Measurements from ENCODE around the gene ELL. TPM values are rescaled to one million over a fixed set of nuclear protein-coding genes. Genes with fewer than 3 reads are reported as not detected.

The ELL gene
- total RNA-seq, 1 experiment from 2014 or later: 18.6 TPM

DNA sequence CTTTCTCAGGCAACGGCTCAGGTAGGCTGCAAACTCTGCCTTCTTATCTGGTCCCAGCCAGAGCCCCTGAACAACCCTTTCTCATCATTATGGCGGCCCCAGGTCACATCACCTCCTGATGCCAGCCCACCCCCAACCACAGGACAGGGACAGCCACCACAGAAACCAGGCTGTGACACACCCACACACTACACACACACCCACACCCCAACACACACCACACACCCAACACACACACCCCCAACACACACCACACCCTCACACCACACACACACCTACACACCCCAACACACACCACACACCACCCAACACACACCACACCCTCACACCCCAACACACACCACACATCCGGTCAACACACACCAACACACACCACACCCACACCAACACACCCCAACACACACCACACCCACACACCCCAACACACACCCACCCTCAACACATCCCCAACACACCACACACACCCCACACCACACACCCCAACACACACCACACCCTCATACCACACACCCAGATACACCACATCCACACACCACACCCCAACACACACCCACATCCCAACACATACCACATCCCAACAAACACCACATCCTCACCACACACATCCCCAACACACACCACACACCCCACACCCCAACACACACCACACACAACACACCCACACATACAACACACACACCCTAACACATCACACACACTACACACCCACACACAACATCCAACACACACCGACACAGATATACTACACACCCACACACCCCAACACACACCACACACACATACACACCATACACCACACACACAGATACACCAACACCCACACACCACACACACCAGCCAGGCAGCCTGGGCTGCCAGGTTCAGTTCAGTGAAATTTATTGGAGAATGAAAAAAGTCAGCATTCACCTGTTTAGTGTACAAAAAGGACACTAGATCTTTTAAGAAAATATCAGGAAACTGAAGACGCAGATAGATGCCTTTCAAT is 79.8 kb downstream of the ELL start:
- no TSS peak for BruUV-seq (replicated peaks)
- no peak for DNase-seq (ENCODE audit: low read depth, low spot score)
- no peaks in the 10 kb centered on the region for H3K9me3 ChIP-seq (ENCODE audit: control insufficient read depth, insufficient read depth, low read depth, low read length)
- intact Hi-C loops (cut with micrococcal nuclease; ENCODE audit: unreplicated experiment): no loop called here
- no peak overlapping the region; the same call in 1 of the 2 replicates for H3K27ac ChIP-seq (ENCODE audit: low read length)
- ATAC-seq: no peak
- TF ChIP-seq POLR2AphosphoS5 (IDR thresholded peaks at IDR 0.05; ENCODE audit: low read depth, low read length) (no peak), TCF7L2 (IDR thresholded peaks at IDR 0.05; ENCODE audit: low read depth, low read length) (no peak)
- TF ChIP-seq, protein P1, sequence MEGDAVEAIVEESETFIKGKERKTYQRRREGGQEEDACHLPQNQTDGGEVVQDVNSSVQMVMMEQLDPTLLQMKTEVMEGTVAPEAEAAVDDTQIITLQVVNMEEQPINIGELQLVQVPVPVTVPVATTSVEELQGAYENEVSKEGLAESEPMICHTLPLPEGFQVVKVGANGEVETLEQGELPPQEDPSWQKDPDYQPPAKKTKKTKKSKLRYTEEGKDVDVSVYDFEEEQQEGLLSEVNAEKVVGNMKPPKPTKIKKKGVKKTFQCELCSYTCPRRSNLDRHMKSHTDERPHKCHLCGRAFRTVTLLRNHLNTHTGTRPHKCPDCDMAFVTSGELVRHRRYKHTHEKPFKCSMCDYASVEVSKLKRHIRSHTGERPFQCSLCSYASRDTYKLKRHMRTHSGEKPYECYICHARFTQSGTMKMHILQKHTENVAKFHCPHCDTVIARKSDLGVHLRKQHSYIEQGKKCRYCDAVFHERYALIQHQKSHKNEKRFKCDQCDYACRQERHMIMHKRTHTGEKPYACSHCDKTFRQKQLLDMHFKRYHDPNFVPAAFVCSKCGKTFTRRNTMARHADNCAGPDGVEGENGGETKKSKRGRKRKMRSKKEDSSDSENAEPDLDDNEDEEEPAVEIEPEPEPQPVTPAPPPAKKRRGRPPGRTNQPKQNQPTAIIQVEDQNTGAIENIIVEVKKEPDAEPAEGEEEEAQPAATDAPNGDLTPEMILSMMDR (IDR thresholded peaks at IDR 0.05): no peak
- TF ChIP-seq, protein P2, sequence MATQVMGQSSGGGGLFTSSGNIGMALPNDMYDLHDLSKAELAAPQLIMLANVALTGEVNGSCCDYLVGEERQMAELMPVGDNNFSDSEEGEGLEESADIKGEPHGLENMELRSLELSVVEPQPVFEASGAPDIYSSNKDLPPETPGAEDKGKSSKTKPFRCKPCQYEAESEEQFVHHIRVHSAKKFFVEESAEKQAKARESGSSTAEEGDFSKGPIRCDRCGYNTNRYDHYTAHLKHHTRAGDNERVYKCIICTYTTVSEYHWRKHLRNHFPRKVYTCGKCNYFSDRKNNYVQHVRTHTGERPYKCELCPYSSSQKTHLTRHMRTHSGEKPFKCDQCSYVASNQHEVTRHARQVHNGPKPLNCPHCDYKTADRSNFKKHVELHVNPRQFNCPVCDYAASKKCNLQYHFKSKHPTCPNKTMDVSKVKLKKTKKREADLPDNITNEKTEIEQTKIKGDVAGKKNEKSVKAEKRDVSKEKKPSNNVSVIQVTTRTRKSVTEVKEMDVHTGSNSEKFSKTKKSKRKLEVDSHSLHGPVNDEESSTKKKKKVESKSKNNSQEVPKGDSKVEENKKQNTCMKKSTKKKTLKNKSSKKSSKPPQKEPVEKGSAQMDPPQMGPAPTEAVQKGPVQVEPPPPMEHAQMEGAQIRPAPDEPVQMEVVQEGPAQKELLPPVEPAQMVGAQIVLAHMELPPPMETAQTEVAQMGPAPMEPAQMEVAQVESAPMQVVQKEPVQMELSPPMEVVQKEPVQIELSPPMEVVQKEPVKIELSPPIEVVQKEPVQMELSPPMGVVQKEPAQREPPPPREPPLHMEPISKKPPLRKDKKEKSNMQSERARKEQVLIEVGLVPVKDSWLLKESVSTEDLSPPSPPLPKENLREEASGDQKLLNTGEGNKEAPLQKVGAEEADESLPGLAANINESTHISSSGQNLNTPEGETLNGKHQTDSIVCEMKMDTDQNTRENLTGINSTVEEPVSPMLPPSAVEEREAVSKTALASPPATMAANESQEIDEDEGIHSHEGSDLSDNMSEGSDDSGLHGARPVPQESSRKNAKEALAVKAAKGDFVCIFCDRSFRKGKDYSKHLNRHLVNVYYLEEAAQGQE (IDR thresholded peaks at IDR 0.05; ENCODE audit: insufficient read depth in 1 of 2, low read depth in 2 of 2, low read length in 1 of 2): no peak
- ChIA-PET CTCF (no interaction called here), POLR2A (no interaction called here)
- H3K4me1 ChIP-seq (ENCODE audit: control insufficient read depth, insufficient read depth, low read length): peaks cover 31% of the 10 kb centered on the region
- H3K36me3 ChIP-seq (ENCODE audit: control insufficient read depth, insufficient read depth, low read length): no peaks in the 10 kb centered on the region
- in situ Hi-C loops (cut with HindIII; ENCODE audit: low pct_unique_long_range_greater_than_20kb, low sequenced_read_pairs): no loop called here
- H3K27me3 ChIP-seq (ENCODE audit: control insufficient read depth, insufficient read depth, low read length): no peaks in the 10 kb centered on the region
- H3K4me3 ChIP-seq (ENCODE audit: low read depth in 2 of 2, low read length in 2 of 2): no peak overlapping the region

DNA sequence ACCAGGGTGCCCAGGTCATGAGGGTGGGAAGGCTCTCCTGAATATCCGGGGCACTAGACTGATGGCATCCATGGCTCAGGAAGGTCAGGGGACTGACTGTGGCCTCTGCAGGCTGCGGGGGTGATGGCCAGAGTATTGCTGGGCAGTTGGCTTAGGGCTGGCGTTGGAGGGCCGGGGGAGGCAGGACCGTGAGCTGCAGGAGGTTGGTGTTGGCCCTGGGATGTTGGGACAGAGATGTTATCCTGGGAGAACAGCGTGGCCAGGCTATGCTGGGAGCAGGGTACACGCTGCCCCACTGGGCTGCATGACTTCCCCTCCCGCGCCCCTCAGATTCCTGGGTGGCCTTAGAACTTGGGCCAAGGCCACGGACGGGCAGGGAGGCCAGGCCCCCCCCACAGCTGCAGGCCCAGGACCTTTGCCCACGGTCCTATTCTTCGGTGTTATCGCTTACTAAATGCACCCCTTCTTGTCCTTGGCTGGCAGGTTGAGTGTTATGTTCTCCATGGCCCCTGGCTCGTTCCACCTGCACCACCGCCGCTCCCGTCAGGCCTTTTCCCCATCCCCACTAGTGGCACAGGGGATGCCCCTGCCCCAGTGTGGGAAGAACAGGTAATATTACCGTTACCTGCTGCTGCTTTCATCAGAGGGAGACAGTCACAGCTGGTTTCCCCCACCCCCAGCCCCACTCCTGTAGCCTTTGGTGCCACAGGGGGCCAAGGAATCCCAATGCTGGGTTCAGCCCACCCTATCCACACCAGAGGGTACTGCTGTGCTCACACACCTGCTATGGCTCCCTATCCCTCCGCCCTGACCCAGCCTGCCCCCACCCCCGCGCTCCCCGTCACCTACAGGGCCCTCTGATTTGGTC is 80.7 kb downstream of the ELL start:
- DNase-seq (ENCODE audit: low read depth, low spot score) (no peak), ATAC-seq (peak; percentile 2; the same call in 1 of the 2 replicates)
- Histone ChIP-seq H3K36me3 (ENCODE audit: control insufficient read depth, insufficient read depth, low read length) (no peaks in the 10 kb centered on the region), H3K27ac (ENCODE audit: low read length) (peak overlapping the region; percentile 88; the same call in 1 of the 2 replicates), H3K27me3 (ENCODE audit: control insufficient read depth, insufficient read depth, low read length) (no peaks in the 10 kb centered on the region), H3K4me1 (ENCODE audit: control insufficient read depth, insufficient read depth, low read length) (peaks cover 31% of the 10 kb centered on the region), H3K9me3 (ENCODE audit: control insufficient read depth, insufficient read depth, low read depth, low read length) (no peaks in the 10 kb centered on the region), H3K4me3 (ENCODE audit: low read depth in 2 of 2, low read length in 2 of 2) (no peak overlapping the region)
- POLR2A ChIA-PET: interaction anchor here (0.6 kb wide), 3 partner anchors 12 to 709 kb away, joined by 3 to 12 read pairs (median 8); no protein-coding TSS in a partner anchor
- BruUV-seq (replicated peaks): no TSS peak
- CTCF ChIA-PET: no interaction called here
- intact Hi-C loops (cut with micrococcal nuclease; ENCODE audit: unreplicated experiment): no loop called here
- TF ChIP-seq TCF7L2 (IDR thresholded peaks at IDR 0.05; ENCODE audit: low read depth, low read length): no peak
- in situ Hi-C loops (cut with HindIII; ENCODE audit: low pct_unique_long_range_greater_than_20kb, low sequenced_read_pairs): no loop called here
